Endothelial cell of umbilical vein (primary cell): ENCODE measurements around the gene TAF13.

Source experiments
- CTCF ChIP-seq, 2 donors: IDR thresholded peaks; 1 replicate in 1 of 2; 2 replicates in 1 of 2; pipeline ENCODE4 v1.5.1; 2011; ENCODE audit warnings: low read length in 2 of 2, mild to moderate bottlenecking in 2 of 2, moderate library complexity in 2 of 2, control low read depth in 1 of 2, inconsistent platforms in 1 of 2, low read depth in 1 of 2; ENCODE audit not compliant: insufficient read depth in 1 of 2; ENCODE audit errors: extremely low read depth in 1 of 2
- EZH2 ChIP-seq: IDR thresholded peaks from 2 replicates; pipeline ENCODE4 v1.6.1; 2012; ENCODE audit warnings: borderline replicate concordance, low read depth, mild to moderate bottlenecking, moderate library complexity, low read length, inconsistent platforms; ENCODE audit not compliant: severe bottlenecking
- JUN ChIP-seq: IDR thresholded peaks from 2 replicates; pipeline ENCODE4 v1.6.1; 2011; ENCODE audit warnings: borderline replicate concordance, low read depth; ENCODE audit not compliant: insufficient read length, insufficient read depth
- MAX ChIP-seq: IDR thresholded peaks from 2 replicates; pipeline ENCODE4 v1.6.1; 2011; ENCODE audit not compliant: insufficient read depth, insufficient read length
- POLR2A ChIP-seq: IDR thresholded peaks from 2 replicates; pipeline ENCODE4 v1.6.1; 2012; ENCODE audit warnings: low read depth, mild to moderate bottlenecking, control low read depth, low read length

- no peak for TF ChIP-seq CTCF (IDR thresholded peaks at IDR 0.05; ENCODE audit: extremely low read depth in 1 of 2, insufficient read depth in 1 of 2, low read depth in 1 of 2, low read length in 2 of 2)
- TF ChIP-seq EZH2, result no peak
- TF ChIP-seq POLR2A, result no peak
- TF ChIP-seq JUN, result no peak
- TF ChIP-seq MAX, result no peak
Observed at GRCh38 chr1:109024646-109025045, 51.2 kb downstream of the TAF13 start.
